ENCODE data around the gene FLOT2. TPM values are rescaled to one million over a fixed set of nuclear protein-coding genes. Genes with fewer than 3 reads are reported as not detected.

FLOT2 gene
- total and polyA plus RNA-seq, 2 donors (not counting 1 experiment from before 2014, with no cell fraction given), result 196 to 270 TPM

- 2% methylated on average over 35 of the region's 42 CpGs for WGBS (ENCODE audit: insufficient coverage)
- Mint-ChIP-seq H3K27ac (peak within 1 kb of the TSS; percentile 90), H3K4me1 (peaks cover 17% of the 10 kb centered on the region), H3K9me3 (ENCODE audit: insufficient read depth) (no peaks in the 10 kb centered on the region), H3K4me3 (peak within 1 kb of the TSS; percentile 96), H3K27me3 (no peaks in the 10 kb centered on the region)
- H3K36me3 ChIP-seq (replicated peaks in 1 of 2; ENCODE audit: control extremely low read depth in 1 of 2, control insufficient read depth in 1 of 2, extremely low read depth in 1 of 2, insufficient read depth in 2 of 2, low read length in 1 of 2), result peaks cover 0 to 20% of the 10 kb centered on the region in 2 experiments
- ChIA-PET POLR2A (interaction anchor here (0.7 to 1.2 kb wide), 4 partner anchors 12 to 91 kb away, joined by 3 to 6 read pairs (median 4); partner anchors contain the start of genes FAM222B and FLOT2), CTCF (interaction anchor here (1.0 to 1.4 kb wide), 3 partner anchors 13 to 91 kb away, joined by 3 to 5 read pairs (median 3); no protein-coding TSS in a partner anchor)
- H4K20me1 ChIP-seq (ENCODE audit: control insufficient read depth, insufficient read depth, low read length, poor library complexity, severe bottlenecking), result no peaks in the 10 kb centered on the region
- ATAC-seq (ENCODE audit: low read depth), result peak; percentile 99
- peaks cover 14% of the 10 kb centered on the region for H3K79me2 ChIP-seq (ENCODE audit: control insufficient read depth, insufficient read depth, low read length)
- peak within 1 kb of the TSS; percentile 61 to 93 (median 82) for H3K4me3 ChIP-seq (ENCODE audit: control extremely low read depth in 1 of 5, extremely low read depth in 1 of 5, insufficient read depth in 1 of 5, low read depth in 2 of 5, low read length in 4 of 5)
- peak; percentile 88 for DNase-seq
- H3K4me2 ChIP-seq (replicated peaks; ENCODE audit: low read depth, low read length, poor library complexity, severe bottlenecking), result peak within 1 kb of the TSS; percentile 97
- intact Hi-C loops (cut with micrococcal nuclease), result loop anchor here (1.0 to 2.0 kb wide), 4 partner anchors 12 to 136 kb away; partner anchors contain the start of genes DHRS13, FAM222B and RPL23A
- no peak for TF ChIP-seq EZH2 (IDR thresholded peaks at IDR 0.05; ENCODE audit: borderline replicate concordance, insufficient read depth, low read depth, low read length, poor library complexity, severe bottlenecking)
- TF ChIP-seq CTCF (IDR thresholded peaks at IDR 0.05), result no peak
- no peaks in the 10 kb centered on the region for H3K9me3 ChIP-seq (ENCODE audit: control extremely low read depth in 1 of 3, control insufficient read depth in 2 of 3, insufficient read depth in 1 of 3, low read length in 2 of 3)
- H3K4me1 ChIP-seq (ENCODE audit: control insufficient read depth in 2 of 2, insufficient read depth in 2 of 2, low read length in 2 of 2), result peaks cover 10 to 16% of the 10 kb centered on the region in 2 donors
- no peaks in the 10 kb centered on the region for H3K27me3 ChIP-seq (replicated peaks in 1 of 4; ENCODE audit: control extremely low read depth in 1 of 4, control insufficient read depth in 3 of 4, insufficient read depth in 4 of 4, low read length in 3 of 4)
- H3K27ac ChIP-seq (ENCODE audit: low read length in 2 of 2), result peak within 1 kb of the TSS; percentile 59 to 75
- peak within 1 kb of the TSS; percentile 76 for H3K9ac ChIP-seq (ENCODE audit: low read length)
- H2AFZ ChIP-seq (ENCODE audit: insufficient read depth, low read depth, low read length, poor library complexity, severe bottlenecking), result peak within 1 kb of the TSS; percentile 98
These were observed 42.8 kb downstream of the FLOT2 start, which contains the start of gene ERAL1 for GRCh38 chr17:28854457-28855335. ERAL1 (plus strand) TSS chr17:28855016; CDS start chr17:28855035, 19 bp downstream.

All from B cell (primary cell).